GM18526 (cell line): ENCODE results near the gene PHACTR4.

Source experiments
- POLR2A ChIP-seq: IDR thresholded peaks from 3 replicates; pipeline ENCODE4 v1.6.1; 2011; ENCODE audit not compliant: insufficient read length; ENCODE audit errors: extremely low read depth

The PHACTR4 gene

DNA sequence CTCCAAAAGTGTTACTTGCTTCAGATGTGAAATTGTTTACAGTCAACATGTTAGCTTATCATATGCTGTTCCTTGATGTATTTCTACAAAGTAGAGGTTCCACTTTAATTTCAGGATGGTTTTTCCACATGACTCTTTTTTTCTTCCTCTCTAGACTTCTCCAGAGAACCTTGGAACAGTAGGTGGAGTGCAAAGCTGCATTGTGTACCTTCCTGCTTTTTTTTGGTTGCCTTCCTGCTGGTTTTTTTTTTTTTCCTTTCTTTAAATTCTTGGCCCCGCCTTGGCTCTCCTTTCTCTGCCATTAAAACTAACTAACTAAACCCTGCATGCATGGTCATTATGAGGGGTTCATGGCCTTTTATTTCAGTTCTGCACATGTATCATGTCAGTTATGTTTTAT, 88.1 kb downstream of the PHACTR4 start:
- no peak for TF ChIP-seq POLR2A

DNA sequence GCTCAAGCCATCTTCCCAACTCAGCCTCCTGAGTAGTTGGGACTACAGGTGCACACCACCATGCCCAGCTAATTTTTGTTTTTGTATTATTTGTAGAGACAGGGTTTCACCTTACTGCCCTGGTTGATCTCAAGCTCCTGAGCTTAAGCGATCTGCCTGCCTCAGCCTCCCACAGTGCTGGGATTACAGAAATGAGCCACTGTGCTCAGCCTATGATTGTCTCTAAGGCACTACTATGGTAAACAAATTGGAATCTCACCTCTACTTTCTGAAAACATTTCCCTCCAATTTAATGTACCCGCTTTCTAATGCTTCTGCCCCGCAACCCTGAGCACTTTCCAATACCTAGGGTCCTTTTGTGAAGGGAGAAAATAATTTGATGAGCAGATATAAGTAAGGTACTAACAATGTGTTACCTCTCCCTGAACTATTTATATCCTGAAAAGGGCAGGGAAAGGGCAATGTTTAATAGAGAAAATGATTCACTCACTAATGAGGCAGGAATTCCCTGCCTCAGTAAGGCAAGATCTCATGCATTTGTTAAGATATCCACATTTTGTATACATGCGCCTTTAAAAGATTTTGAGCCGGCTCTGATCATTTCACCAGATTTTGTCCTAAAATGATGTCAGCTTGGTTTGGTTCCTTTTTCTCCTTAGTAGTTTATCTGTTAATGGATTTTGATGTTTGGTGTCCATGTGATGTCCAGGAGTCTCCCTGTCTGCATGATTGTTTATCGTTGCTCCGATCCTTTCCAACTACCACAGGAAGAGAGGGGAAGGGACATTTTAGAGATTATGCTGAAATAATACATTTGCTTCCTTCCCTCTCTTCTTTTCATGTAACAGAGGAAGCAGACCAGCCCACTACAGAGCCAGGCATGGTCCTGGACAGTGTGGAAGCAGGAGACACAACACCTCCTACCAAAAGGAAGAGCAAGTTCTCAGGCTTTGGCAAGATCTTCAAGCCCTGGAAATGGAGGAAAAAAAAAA, 89.0 kb downstream of the PHACTR4 start:
- no peak for TF ChIP-seq POLR2A

DNA sequence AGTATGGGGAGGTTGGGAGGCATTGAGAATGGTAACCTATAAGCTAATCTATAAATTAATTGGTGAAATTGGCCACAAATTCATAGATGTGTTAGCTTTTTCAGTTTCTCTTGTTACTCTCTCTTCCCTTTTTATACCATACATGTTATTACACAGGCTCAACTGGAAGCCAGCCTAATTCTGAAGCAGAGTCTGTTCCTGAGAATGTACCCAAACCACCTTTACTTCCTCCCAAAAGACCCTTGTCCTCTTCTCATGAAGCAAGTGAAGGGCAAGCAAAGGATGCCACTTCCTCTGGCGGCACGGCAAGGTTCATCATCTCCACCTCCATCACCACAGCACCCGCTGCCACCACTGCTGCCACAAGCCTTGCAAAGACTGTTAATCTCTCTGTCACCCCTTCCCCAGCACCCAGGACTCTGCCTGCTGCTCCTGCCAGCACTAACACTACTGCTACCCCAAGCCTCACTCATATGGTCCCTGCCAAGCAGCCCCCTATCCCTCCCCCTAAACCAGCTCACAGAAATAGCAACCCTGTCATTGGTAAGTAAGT, 96.8 kb downstream of the PHACTR4 start:
- TF ChIP-seq POLR2A, result no peak

DNA sequence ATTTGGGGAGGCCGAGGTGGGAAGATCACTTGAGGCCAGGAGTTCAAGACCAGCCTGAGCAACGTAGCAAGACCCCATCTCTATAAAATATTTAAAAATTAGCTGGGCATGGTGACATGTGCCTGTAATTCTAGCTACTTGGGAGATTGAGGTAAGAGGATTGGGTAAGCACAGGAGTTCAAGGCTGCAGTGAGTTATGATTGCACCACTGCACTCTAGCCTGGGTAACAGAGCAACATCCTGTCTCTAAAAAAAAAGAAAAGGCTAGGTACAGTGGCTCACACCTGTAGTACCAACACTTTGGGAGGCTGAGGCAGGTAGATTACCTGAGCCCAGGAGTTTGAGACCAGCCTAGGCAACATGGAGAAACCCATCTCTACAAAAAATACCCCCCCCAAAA, 100.6 kb downstream of the PHACTR4 start:
- TF ChIP-seq POLR2A, result no peak

DNA sequence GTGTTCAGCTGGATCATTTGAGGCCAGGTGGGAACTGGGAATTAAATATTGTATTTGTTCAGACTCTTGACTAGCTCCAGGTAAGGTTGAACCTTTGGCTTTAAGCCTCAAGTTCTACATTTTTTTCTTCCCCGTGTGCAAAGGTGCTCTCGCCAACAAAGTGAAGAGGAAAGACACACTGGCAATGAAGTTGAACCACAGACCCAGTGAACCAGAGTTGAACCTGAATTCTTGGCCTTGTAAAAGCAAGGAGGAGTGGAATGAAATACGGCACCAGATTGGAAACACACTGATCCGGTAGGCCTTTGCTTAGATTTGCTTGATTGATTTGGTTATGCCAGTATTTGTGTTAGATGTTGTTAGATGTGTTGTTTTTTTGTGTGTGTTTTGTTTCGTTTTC, 110.8 kb downstream of the PHACTR4 start:
- TF ChIP-seq POLR2A, result no peak

DNA sequence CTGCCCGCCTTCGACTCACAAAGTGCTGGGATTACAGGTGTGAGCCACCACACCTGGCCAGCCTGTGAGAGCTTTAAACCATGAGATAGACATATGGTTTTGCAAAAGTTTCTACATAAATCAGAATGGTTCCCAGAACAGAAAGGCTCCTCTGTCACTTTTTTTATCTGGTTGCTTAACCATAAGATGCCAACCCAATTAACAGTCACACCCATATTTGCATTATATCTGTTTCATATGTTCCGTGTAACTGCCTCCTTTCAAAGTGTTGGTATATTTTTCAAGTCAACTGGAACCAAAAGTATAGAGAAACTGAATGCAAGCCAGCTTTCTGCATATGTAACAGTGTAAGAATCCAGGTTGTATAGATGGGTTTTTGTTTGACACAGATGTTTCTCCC, 112.6 kb downstream of the PHACTR4 start:
- TF ChIP-seq POLR2A, result no peak

DNA sequence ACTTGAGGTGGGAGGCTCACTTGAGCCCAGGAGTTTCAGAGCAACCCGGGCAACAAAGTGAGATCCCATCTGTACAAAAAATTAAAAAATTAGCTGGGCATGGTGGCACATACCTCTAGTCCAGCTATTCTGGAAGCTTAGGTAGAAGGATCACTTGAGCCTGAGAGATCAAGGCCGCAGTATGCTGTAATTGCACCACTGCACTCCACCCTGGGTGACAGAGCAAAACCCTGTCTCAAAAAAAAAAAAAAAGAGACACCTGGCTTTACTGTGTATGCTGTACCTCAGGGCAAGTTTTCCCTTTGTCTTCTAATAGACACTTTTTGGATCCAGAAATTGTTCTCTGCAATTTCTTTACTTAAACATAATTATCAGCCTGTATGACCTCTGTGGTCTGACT, 113.2 kb downstream of the PHACTR4 start:
- no peak for TF ChIP-seq POLR2A

DNA sequence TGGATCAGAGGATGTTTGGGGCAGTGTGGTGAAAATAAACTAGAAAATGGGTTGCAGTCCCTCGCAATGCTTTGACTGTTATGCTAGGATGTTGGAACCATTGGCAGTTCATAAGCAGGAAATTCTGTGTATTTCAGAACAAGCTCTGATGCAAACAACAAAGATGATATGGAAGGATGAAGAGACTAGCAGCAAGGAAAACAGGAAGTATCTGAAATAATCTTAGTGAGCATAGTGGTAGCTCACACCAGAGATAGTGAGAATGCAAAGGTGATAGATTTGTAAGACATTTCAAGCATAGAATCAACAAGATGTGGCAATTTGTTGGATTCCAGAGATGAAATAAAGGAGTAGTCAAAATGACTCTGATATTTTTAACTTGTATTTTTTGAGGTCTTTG, 125.2 kb downstream of the PHACTR4 start:
- TF ChIP-seq POLR2A, result no peak

DNA sequence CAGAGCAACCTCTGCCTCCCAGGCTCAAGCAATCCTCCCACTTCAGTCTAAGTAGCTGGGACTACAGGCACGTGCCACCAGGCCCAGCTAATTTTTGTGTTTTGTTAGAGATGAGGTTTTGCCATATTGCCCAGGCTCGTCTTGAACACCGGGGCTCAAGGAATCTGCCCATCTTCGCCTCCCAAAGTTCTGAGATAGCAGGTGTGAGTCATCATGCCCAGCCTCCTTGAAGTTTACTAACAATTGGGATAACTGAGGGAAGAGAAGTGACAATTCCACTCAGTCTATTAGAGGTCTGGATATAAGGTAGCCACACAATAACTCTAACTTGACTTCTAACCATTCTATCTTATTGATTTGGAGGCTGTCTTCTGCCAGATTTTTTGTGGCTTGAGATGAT, 130.0 kb downstream of the PHACTR4 start:
- TF ChIP-seq POLR2A, result no peak

DNA sequence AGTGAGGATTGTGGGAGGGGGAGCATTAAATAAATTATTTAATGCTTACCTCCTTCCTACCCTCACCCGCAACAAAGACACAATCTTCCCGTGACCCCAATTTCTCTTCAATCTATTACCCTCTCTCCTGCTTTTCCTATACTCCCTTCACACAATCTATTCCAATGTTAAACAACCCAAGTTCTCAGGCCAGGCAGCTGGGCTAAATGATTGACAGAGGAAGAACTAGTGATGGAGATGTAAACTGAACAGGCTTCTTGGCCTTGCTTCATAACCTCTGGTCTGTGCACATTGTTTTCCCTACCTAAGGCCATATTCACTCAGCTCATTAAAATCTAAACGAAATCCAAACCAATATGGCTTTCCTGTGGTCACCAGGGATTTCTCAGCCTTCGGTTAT, 132.4 kb downstream of the PHACTR4 start:
- no peak for TF ChIP-seq POLR2A

DNA sequence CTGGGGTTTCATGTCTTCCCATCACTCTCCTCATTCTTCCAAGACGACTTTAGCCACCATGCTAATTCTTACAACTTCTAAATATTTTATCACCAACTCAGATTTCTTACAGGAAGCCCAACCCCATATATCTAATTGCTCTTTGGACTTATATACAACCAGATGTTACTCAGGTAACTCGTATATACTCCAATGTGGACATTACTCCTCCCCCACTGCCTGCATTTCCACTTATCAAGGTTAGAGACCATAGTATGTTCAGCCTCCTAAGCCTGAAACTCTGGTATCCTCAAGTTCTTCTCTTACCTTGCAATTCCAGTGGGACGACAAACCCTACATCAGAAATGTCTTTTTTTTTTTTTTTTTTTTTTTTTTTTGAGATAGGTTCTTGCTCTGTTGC, 133.6 kb downstream of the PHACTR4 start:
- no peak for TF ChIP-seq POLR2A

DNA sequence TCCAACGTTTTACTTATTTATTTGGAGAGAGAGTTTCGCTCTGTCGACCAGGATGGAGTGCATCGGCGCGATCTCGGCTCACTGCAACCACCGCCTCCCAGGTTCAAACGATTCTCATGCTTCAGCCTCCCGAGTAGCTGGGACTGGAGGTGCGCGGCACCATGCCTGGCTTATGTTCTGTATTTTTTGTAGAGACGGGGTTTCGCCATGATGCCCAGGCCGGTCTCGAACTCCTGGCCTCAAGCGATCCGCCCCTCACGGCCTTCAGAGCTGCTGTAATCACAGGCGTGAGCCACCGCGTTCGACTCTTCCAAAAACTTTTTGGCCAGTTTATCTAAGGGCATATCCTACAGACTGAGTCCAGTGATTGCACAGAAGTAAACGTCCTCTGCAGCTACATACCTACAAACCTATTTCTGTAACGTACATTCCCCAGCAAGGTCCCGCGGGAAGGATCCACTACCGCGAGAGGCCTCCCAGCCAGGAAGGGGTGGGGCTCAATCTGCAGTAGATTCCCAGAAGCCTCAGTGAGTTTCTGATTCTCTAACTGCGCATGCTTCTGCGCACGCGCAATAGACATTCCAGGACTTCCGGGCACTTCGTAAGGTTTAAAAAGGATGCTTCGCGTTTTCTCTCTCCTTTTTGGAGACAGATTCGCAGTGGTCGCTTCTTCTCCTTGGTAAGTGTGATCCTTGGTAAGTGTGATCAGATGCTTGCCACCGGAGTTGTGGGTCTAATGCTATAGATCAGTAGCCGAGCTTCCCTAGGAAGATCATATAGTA, 136.1 kb downstream of the PHACTR4 start, which contains the start of gene RCC1:
TSS of gene RCC1 (plus strand) at position 638 of the 782 bp plus-strand sequence. CDS start 23,824 bp downstream, outside the sequence.
- TF ChIP-seq POLR2A, result peak; percentile 99

DNA sequence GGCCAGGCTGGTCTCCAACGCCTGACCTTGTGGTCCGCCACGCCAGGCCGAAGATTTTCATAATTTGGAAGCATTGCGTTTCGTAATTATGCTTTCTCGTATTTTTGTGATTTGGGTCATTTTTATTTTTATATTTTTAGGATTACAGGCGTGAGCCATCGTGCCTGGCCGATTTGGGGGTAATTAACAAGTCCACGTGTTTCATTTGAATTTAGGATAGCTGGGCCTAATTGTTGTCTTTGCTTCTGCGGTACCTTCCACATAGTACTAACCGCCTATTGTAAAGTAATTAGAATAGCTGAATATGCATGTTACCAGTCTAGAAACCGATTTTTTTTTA, 137.3 kb downstream of the PHACTR4 start:
- no peak for TF ChIP-seq POLR2A

DNA sequence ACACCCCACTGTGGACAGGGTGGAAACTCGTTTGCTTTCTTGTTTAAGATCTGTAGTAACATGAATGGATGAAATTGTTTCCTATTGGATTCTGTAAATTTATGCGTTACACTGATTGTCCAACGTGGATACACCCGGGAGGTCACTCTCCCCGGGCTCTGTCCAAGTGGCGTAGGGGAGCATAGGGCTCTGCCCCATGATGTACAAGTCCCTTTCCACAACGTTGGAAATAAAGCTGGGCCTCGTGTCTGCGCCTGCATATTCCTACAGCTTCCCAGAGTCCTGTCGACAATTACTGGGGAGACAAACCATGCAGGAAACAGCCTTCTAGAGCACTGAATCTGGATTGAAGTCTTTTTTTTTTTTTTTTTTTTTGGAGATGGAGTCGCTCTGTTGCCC, 137.7 kb downstream of the PHACTR4 start:
- peak; percentile 16 for TF ChIP-seq POLR2A

DNA sequence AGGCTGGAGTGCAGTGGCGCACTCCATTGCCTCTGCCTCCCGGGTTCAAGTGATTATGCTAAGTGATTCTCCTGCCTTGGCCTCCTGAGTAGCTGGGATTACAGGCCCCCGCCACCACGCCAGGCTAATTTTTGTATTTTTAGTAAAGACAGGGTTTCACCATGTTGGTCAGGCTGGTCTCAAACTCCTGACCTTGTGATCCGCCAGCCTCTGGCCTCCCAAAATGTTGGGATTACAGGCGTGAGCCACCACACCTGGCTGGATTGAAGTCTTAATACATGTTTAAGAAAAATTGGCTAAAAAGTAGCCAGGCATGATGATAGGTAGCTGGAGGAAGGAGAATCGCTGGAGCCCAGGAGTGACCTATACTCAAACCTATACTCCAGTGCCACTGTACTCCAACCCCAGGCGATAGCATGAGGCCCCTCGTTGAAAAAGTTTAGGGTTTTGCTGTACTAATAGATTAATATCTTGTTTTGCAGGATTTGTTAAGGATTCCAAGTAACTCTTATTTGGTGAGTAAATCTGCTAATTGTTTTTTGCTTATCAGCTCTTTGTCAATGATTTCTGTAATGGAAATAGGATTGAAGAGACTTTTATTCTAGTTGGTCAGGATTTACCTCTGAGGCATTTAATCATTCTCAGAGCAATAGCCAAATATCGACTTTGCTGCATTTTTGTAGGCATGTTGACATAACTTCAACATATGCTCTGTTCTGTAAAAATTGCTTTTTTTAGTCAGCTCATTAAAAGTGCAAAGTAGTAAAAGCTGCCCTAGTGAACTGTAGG, 138.3 kb downstream of the PHACTR4 start:
- TF ChIP-seq POLR2A, result peak; percentile 3

DNA sequence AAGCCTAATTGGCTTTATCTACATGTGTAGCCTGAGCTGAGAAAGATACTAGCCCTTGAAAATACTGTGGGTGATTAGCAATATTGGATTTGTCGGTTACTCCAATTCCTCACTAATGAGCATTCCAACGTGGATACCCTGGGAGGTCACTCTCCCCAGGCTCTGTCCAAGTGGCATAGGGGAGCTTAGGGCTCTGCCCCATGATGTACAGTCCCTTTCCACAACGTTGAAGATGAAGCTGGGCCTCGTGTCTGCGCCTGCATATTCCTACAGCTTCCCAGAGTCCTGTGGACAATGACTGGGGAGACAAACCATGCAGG, 138.9 kb downstream of the PHACTR4 start:
- TF ChIP-seq POLR2A, result peak; percentile 65
